Stomach (tissue), 9 donors: ENCODE data around the gene IFI30. TPM values are rescaled to one million over a fixed set of nuclear protein-coding genes. Genes with fewer than 3 reads are reported as not detected.

Experiments used
- DNase-seq, 2 donors: peaks; one replicate each; pipeline versions ENCODE4 v3.0.0 to v3.0.0-alpha.2; 2013 to 2019
- H3K27ac ChIP-seq, 5 donors: fragments of 200-600 bp in 4 of 5; sonication (generic) in 4 of 5; one replicate each; pipeline ENCODE4 v1.5.1; 2013 to 2019; ENCODE audit warnings: mild to moderate bottlenecking in 1 of 5, moderate library complexity in 1 of 5
- H3K27me3 ChIP-seq, 3 donors: fragments of 200-600 bp; sonication (generic); one replicate each; pipeline ENCODE4 v1.5.1; 2017 to 2019; ENCODE audit warnings: mixed run types in 1 of 3
- H3K36me3 ChIP-seq, 4 donors: fragments of 200-600 bp; sonication (generic); 1 replicate in 3 of 4; 2 replicates in 1 of 4; pipeline ENCODE4 v1.5.1; 2016 to 2019
- H3K4me1 ChIP-seq, 4 donors: fragments of 200-600 bp; sonication (generic); one replicate each; pipeline ENCODE4 v1.5.1; 2016 to 2019
- H3K4me3 ChIP-seq, 4 donors: fragments of 200-600 bp; sonication (generic) in 3 of 4; one replicate each; pipeline ENCODE4 v1.5.1; 2016 to 2019; ENCODE audit warnings: mild to moderate bottlenecking in 1 of 4
- H3K9me3 ChIP-seq, 4 donors: fragments of 200-600 bp; sonication (generic); one replicate each; pipeline ENCODE4 v1.5.1; 2016 to 2019
- CTCF ChIP-seq, 7 experiments: fragments of 450-650 bp in 4 of 7; fragments of 200-600 bp in 3 of 7; sonication (generic) in 3 of 7; IDR thresholded peaks; one replicate each; pipeline ENCODE4 v1.5.1; 2016 to 2019; ENCODE audit warnings: antibody characterized with exemption in 7 of 7, control low read depth in 2 of 7, mild to moderate bottlenecking in 1 of 7
- EP300 ChIP-seq: sonication (generic); formaldehyde crosslinking; IDR thresholded peaks from one replicate; pipeline ENCODE4 v1.6.1; 2017; ENCODE audit warnings: antibody characterized with exemption
- POLR2A ChIP-seq, 4 donors: fragments of 450-650 bp; IDR thresholded peaks; one replicate each; pipeline ENCODE4 v1.6.1; 2016; ENCODE audit warnings: antibody characterized with exemption in 4 of 4, control low read depth in 2 of 4, mild to moderate bottlenecking in 1 of 4, moderate library complexity in 1 of 4
- POLR2AphosphoS5 ChIP-seq, 3 donors: sonication (generic); formaldehyde crosslinking; IDR thresholded peaks; one replicate each; pipeline ENCODE4 v1.6.1; 2016; ENCODE audit warnings: antibody characterized with exemption in 3 of 3
- WGBS, 5 donors: extraction: QIAGEN DNeasy Blood & Tissue Kit in 3 of 5; methylation state at CpG; one replicate each; pipeline versions ENCODE4 v1.1.5 to v1.1.7; 2013 to 2018; 5-methylcytosine and 5-hydroxymethylcytosine counted together
- intact Hi-C: fragments of 100-400 bp; cut with DNase I; formaldehyde crosslinking; loops from one replicate; pipeline ENCODE4 v1.15.1; 2023; ENCODE audit warnings: low total_unique reads
- polyA plus RNA-seq, 3 donors: library from polyadenylated mRNA; stranded (reverse); fragments of 200-250 nt; gene quantifications; one replicate each; pipeline ENCODE4 v1.2.3, GENCODE V29; 2013
- total RNA-seq, 5 donors: library from RNA; depleted of rRNA; stranded (reverse); fragments of >200 nt; gene quantifications; one replicate each; pipeline versions ENCODE4 v1.1.0 to v1.2.3, GENCODE V29; 2014 to 2016
- donor health status: healthy with polysubstance abuse.
- donor health status: Bipolar disorder and iron deficiency.
- donor health status: healthy.

The IFI30 gene
- total and polyA plus RNA-seq, 8 donors: 37.3 to 199 (median 53.2) TPM; not detected in 1

GRCh38 chr19:18152442-18152816 is 21.2 kb upstream of the IFI30 start:
- H3K36me3 ChIP-seq: peaks cover 0 to 38% (median 25%) of the 10 kb centered on the region in 4 donors
- TF ChIP-seq CTCF (IDR thresholded peaks at IDR 0.05): peak in 4 of 7 experiments; percentile 16 to 54 (median 42)
- TF ChIP-seq EP300: no peak
- no peak for TF ChIP-seq POLR2A (IDR thresholded peaks at IDR 0.05)
- peak in 1 of 3 donors; percentile 72 for TF ChIP-seq POLR2AphosphoS5 (IDR thresholded peaks at IDR 0.05)
- peaks cover 42 to 55% (median 52%) of the 10 kb centered on the region in 4 donors for H3K4me1 ChIP-seq
- WGBS, 5 donors: 0 to 1% (median 0%) methylated on average over 22 of the region's 22 CpGs
- H3K9me3 ChIP-seq: no peaks in the 10 kb centered on the region
- DNase-seq: peak; percentile 97 to 99
- peak overlapping the region; percentile 71 to 91 (median 84) for H3K4me3 ChIP-seq
- no peaks in the 10 kb centered on the region for H3K27me3 ChIP-seq
- intact Hi-C loops: no loop called here
- H3K27ac ChIP-seq: peak overlapping the region; percentile 72 to 97 (median 93)

GRCh38 chr19:18152817-18153555 is 20.6 kb upstream of the IFI30 start, which contains the start of gene PIK3R2:
Gene PIK3R2 (plus strand): TSS chr19:18153163. CDS start chr19:18155880, 2,717 bp downstream.
- Histone ChIP-seq H3K4me3 (peak within 1 kb of the TSS; percentile 71 to 91 (median 84)), H3K4me1 (peaks cover 47 to 61% (median 57%) of the 10 kb centered on the region in 4 donors)

GRCh38 chr19:18153556-18154134 is 20.0 kb upstream of the IFI30 start:
- Histone ChIP-seq H3K27me3 (no peaks in the 10 kb centered on the region), H3K4me1 (peaks cover 48 to 67% (median 61%) of the 10 kb centered on the region in 4 donors), H3K36me3 (peaks cover 0 to 25% (median 13%) of the 10 kb centered on the region in 4 donors), H3K4me3 (peak overlapping the region; percentile 71 to 91 (median 84)), H3K9me3 (no peaks in the 10 kb centered on the region), H3K27ac (peak overlapping the region; percentile 72 to 97 (median 93))
- intact Hi-C loops: no loop called here
- peak in 1 of 2 donors; percentile 72 for DNase-seq
- WGBS, 5 donors: 1 to 4% (median 2%) methylated on average over 12 to 38 of the region's 38 CpGs
- TF ChIP-seq CTCF (IDR thresholded peaks at IDR 0.05): no peak

More at GRCh38 chr19:18152817-18153555, 20.6 kb upstream of the IFI30 start, which contains the start of gene PIK3R2:
- 0 to 1% (median 0%) methylated on average over 38 to 86 of the region's 86 CpGs for WGBS, 5 donors
- H3K27me3 ChIP-seq: no peaks in the 10 kb centered on the region
- H3K36me3 ChIP-seq: peaks cover 0 to 32% (median 20%) of the 10 kb centered on the region in 4 donors
- DNase-seq: peak; percentile 100
- peak in 2 of 3 donors; percentile 60 to 68 for TF ChIP-seq POLR2AphosphoS5 (IDR thresholded peaks at IDR 0.05)
- no peak for TF ChIP-seq EP300
- TF ChIP-seq POLR2A (IDR thresholded peaks at IDR 0.05): no peak
- no peak for TF ChIP-seq CTCF (IDR thresholded peaks at IDR 0.05)
- no peaks in the 10 kb centered on the region for H3K9me3 ChIP-seq
- peak within 1 kb of the TSS; percentile 72 to 97 (median 93) for H3K27ac ChIP-seq
- intact Hi-C loops: no loop called here
